Measurements from ENCODE around the gene ZACN.

Gene ZACN

GRCh38 chr17:76103274-76104139, 24.5 kb downstream of the ZACN start, which contains the start of gene EXOC7:
TSS of gene EXOC7 (minus strand) at chr17:76103787. CDS start at chr17:76103692, 95 bp downstream.
- peak; percentile 77 for DNase-seq (ENCODE audit: low read depth)

GRCh38 chr17:76104140-76104895, 25.3 kb downstream of the ZACN start:
- no peak for DNase-seq (ENCODE audit: low read depth)

- DNase-seq (ENCODE audit: low read depth): no peak
Observed at GRCh38 chr17:76104896-76105231, 25.9 kb downstream of the ZACN start.

GRCh38 chr17:76106703-76107102, 27.7 kb downstream of the ZACN start:
- no peak for DNase-seq (ENCODE audit: low read depth)

GRCh38 chr17:76107509-76107908, 28.5 kb downstream of the ZACN start:
- DNase-seq (ENCODE audit: low read depth): no peak

- DNase-seq (ENCODE audit: low read depth): peak; percentile 45
Observed at GRCh38 chr17:76111956-76112355, 33.0 kb downstream of the ZACN start.

- DNase-seq (ENCODE audit: low read depth): no peak
Observed at GRCh38 chr17:76115138-76115754, 36.3 kb downstream of the ZACN start.

- no peak for DNase-seq (ENCODE audit: low read depth)
Observed at GRCh38 chr17:76119409-76120371, 40.7 kb downstream of the ZACN start.

- no peak for DNase-seq (ENCODE audit: low read depth)
Observed at GRCh38 chr17:76120658-76121008, 41.7 kb downstream of the ZACN start.

- DNase-seq (ENCODE audit: low read depth): peak; percentile 31
Observed at GRCh38 chr17:76121932-76122430, 43.0 kb downstream of the ZACN start.

GRCh38 chr17:76122431-76123190, 43.6 kb downstream of the ZACN start:
- no peak for DNase-seq (ENCODE audit: low read depth)

- no peak for DNase-seq (ENCODE audit: low read depth)
Observed at GRCh38 chr17:76123191-76123499, 44.2 kb downstream of the ZACN start.

GRCh38 chr17:76123749-76124581, 45.0 kb downstream of the ZACN start:
- DNase-seq (ENCODE audit: low read depth): no peak

- DNase-seq (ENCODE audit: low read depth): no peak
Observed at GRCh38 chr17:76124582-76125390, 45.8 kb downstream of the ZACN start.

- DNase-seq (ENCODE audit: low read depth): no peak
Observed at GRCh38 chr17:76125391-76125675, 46.4 kb downstream of the ZACN start.

GRCh38 chr17:76125922-76126321, 46.9 kb downstream of the ZACN start:
- no peak for DNase-seq (ENCODE audit: low read depth)

- no peak for DNase-seq (ENCODE audit: low read depth)
Observed at GRCh38 chr17:76130473-76130872, 51.5 kb downstream of the ZACN start.

- DNase-seq (ENCODE audit: low read depth): no peak
Observed at GRCh38 chr17:76131051-76131691, 52.2 kb downstream of the ZACN start.
